Keratinocyte (primary cell): ENCODE results near the gene PRODH2. TPM values are rescaled to one million over a fixed set of nuclear protein-coding genes. Genes with fewer than 3 reads are reported as not detected.

Source experiments
- DNase-seq: peaks from one replicate; pipeline ENCODE4 v3.0.0-alpha.2; 2011; ENCODE audit warnings: low read depth, missing footprints, low spot score
- FAIRE-seq: peaks from 2 replicates; lab custom pipeline; 2011; peaks lifted over from hg19 to GRCh38; lab: Jason Lieb, UNC
- H2AFZ ChIP-seq: 2 replicates; pipeline ENCODE4 v1.6.0; 2012; ENCODE audit warnings: low read length, control low read depth, inconsistent platforms; ENCODE audit not compliant: control insufficient read depth
- H3K27ac ChIP-seq: 2 replicates; pipeline ENCODE4 v1.5.1; 2011; ENCODE audit warnings: low read length; ENCODE audit not compliant: control insufficient read depth, insufficient read depth
- H3K27me3 ChIP-seq: 3 replicates; pipeline ENCODE4 v1.6.0; 2011; ENCODE audit warnings: low read length; ENCODE audit not compliant: control insufficient read depth, insufficient read depth; ENCODE audit errors: extremely low read depth
- H3K36me3 ChIP-seq, 2 experiments: 2 replicates in 1 of 2; 3 replicates in 1 of 2; pipeline ENCODE4 v1.5.1; 2011; ENCODE audit warnings: low read length in 2 of 2, mild to moderate bottlenecking in 1 of 2; ENCODE audit not compliant: control insufficient read depth in 2 of 2, insufficient read depth in 2 of 2; ENCODE audit errors: extremely low read depth in 1 of 2
- H3K4me1 ChIP-seq: 3 replicates; pipeline ENCODE4 v1.5.1; 2011; ENCODE audit warnings: low read length; ENCODE audit not compliant: control insufficient read depth, insufficient read depth; ENCODE audit errors: extremely low read depth
- H3K4me2 ChIP-seq: 3 replicates; pipeline ENCODE4 v1.6.0; 2011; ENCODE audit warnings: low read depth, low read length; ENCODE audit not compliant: control insufficient read depth, insufficient read depth; ENCODE audit errors: extremely low read depth
- H3K4me3 ChIP-seq, 3 experiments: fragments of 200-600 bp in 1 of 3; sonication (generic) in 1 of 3; 2 replicates in 2 of 3; 3 replicates in 1 of 3; pipeline ENCODE4 v1.5.1; 2011 to 2016; ENCODE audit warnings: low read length in 3 of 3, mild to moderate bottlenecking in 3 of 3, control low read depth in 2 of 3, inconsistent platforms in 1 of 3, low read depth in 1 of 3, mixed read lengths in 1 of 3, mixed run types in 1 of 3, moderate library complexity in 1 of 3; ENCODE audit not compliant: control insufficient read depth in 2 of 3, insufficient read depth in 2 of 3; ENCODE audit errors: extremely low read depth in 1 of 3
- H3K79me2 ChIP-seq: 2 replicates; pipeline ENCODE4 v1.6.0; 2012; ENCODE audit warnings: low read length; ENCODE audit not compliant: control insufficient read depth, insufficient read depth
- H3K9ac ChIP-seq: 3 replicates; pipeline ENCODE4 v1.6.0; 2011; ENCODE audit warnings: low read length; ENCODE audit not compliant: control insufficient read depth, insufficient read depth; ENCODE audit errors: extremely low read depth
- H3K9me1 ChIP-seq: 3 replicates; pipeline ENCODE4 v1.6.0; 2011; ENCODE audit warnings: low read length; ENCODE audit not compliant: control insufficient read depth, insufficient read depth; ENCODE audit errors: extremely low read depth
- H3K9me3 ChIP-seq: 2 replicates; pipeline ENCODE4 v1.5.1; 2012; ENCODE audit warnings: low read depth, low read length; ENCODE audit not compliant: control insufficient read depth
- H4K20me1 ChIP-seq: 3 replicates; pipeline ENCODE4 v1.6.0; 2011; ENCODE audit warnings: low read length; ENCODE audit not compliant: control insufficient read depth, insufficient read depth; ENCODE audit errors: extremely low read depth
- CTCF ChIP-seq, 3 experiments: IDR thresholded peaks in 1 of 3; conservative IDR thresholded peaks in 1 of 3; optimal IDR thresholded peaks in 1 of 3; 2 replicates in 2 of 3; 3 replicates in 1 of 3; pipeline versions ENCODE3 to v1.5.1; 2011; ENCODE audit warnings: low read length in 3 of 3, mild to moderate bottlenecking in 3 of 3, moderate library complexity in 2 of 3, control low read depth in 1 of 3, inconsistent platforms in 1 of 3; ENCODE audit not compliant: insufficient read depth in 2 of 3; ENCODE audit errors: extremely low read depth in 1 of 3
- EZH2 ChIP-seq: IDR thresholded peaks from one replicate; pipeline ENCODE4 v1.6.1; 2012; ENCODE audit warnings: inconsistent platforms, mild to moderate bottlenecking, low read length, moderate library complexity
- dilution Hi-C: fragments of 300-500 bp; cut with MboI; formaldehyde crosslinking; loops from one replicate; pipeline ENCODE4 v1.7.0; 2020; ENCODE audit warnings: low sequenced_read_pairs; ENCODE audit not compliant: extremely low pct_ligation_motif_present
- polyA plus RNA-seq, 5 experiments: library from polyadenylated mRNA; depleted of rRNA in 3 of 5; stranded (reverse) in 3 of 5; stranded (forward) in 1 of 5; unstranded in 1 of 5; fragments of >200 nt; gene quantifications; 1 replicate in 1 of 5; 2 replicates in 3 of 5; 3 replicates in 1 of 5; pipeline versions ENCODE4 v1.2.1 to v1.2.3, GENCODE V29; 2011 to 2012; ENCODE audit warnings: missing spikeins in 2 of 5, low read depth in 1 of 5, low replicate concordance in 1 of 5

The PRODH2 gene
- polyA plus RNA-seq, 1 donor (not counting 4 experiments of a cell fraction or from before 2014, with no cell fraction given): not detected

GRCh38 chr19:35775046-35775297 lies 37.7 kb downstream of the PRODH2 start:
- peak overlapping the region; percentile 35 for H2AFZ ChIP-seq

GRCh38 chr19:35774274-35775045 lies 38.2 kb downstream of the PRODH2 start:
- Histone ChIP-seq H3K4me3 (peak overlapping the region in 2 of 3 experiments; percentile 58 to 60), H3K4me1 (peaks cover 4% of the 10 kb centered on the region), H2AFZ (no peak overlapping the region), H3K27ac (no peak overlapping the region), H4K20me1 (no peaks in the 10 kb centered on the region), H3K9me3 (no peaks in the 10 kb centered on the region), H3K9ac (no peak overlapping the region), H3K36me3 (no peaks in the 10 kb centered on the region), H3K79me2 (no peaks in the 10 kb centered on the region), H3K27me3 (no peaks in the 10 kb centered on the region), H3K4me2 (peak overlapping the region; percentile 80), H3K9me1 (no peaks in the 10 kb centered on the region)
- FAIRE-seq (no peak), DNase-seq (no peak)
- TF ChIP-seq CTCF (optimal IDR thresholded peaks at IDR 0.05 in 1 of 3, IDR thresholded peaks at IDR 0.05 in 1 of 3, conservative IDR thresholded peaks at IDR 0.05 in 1 of 3; ENCODE audit: extremely low read depth in 1 of 3, insufficient read depth in 2 of 3, low read length in 3 of 3) (no peak), EZH2 (no peak)
- dilution Hi-C loops: no loop called here

More at GRCh38 chr19:35775046-35775297, 37.7 kb downstream of the PRODH2 start:
- Histone ChIP-seq H3K9ac (no peak overlapping the region), H3K27me3 (no peaks in the 10 kb centered on the region), H3K4me1 (peaks cover 4% of the 10 kb centered on the region), H3K79me2 (no peaks in the 10 kb centered on the region), H3K9me3 (no peaks in the 10 kb centered on the region), H3K9me1 (no peaks in the 10 kb centered on the region), H3K36me3 (no peaks in the 10 kb centered on the region), H4K20me1 (no peaks in the 10 kb centered on the region), H3K4me3 (peak overlapping the region in 2 of 3 experiments; percentile 58 to 60), H3K27ac (no peak overlapping the region), H3K4me2 (peak overlapping the region; percentile 80)
- no peak for DNase-seq
- FAIRE-seq: no peak
- no peak for TF ChIP-seq CTCF (optimal IDR thresholded peaks at IDR 0.05 in 1 of 3, IDR thresholded peaks at IDR 0.05 in 1 of 3, conservative IDR thresholded peaks at IDR 0.05 in 1 of 3; ENCODE audit: extremely low read depth in 1 of 3, insufficient read depth in 2 of 3, low read length in 3 of 3)
- TF ChIP-seq EZH2: no peak
- dilution Hi-C loops: no loop called here
